HG03196 (cell line): ENCODE data around the gene SUMF2.
"Not testable (repeated sequence)": the region's sequence is repeated elsewhere in the genome, so short reads cannot be mapped to it uniquely, and the experiment has no call there.

Experiments
- ATAC-seq: cut with Tn5 transposase; IDR thresholded peaks from one replicate; pipeline ENCODE4 v1.9.1; 2021; ENCODE audit not compliant: unreplicated experiment

SUMF2 gene

GRCh38 chr7:56063882-56064625, at the start of gene SUMF2:
SUMF2 (plus strand) TSS chr7:56064286; CDS start chr7:56064312, 26 bp downstream.
- ATAC-seq, result peak; percentile 88

GRCh38 chr7:56017015-56017414, 47.1 kb upstream of the SUMF2 start:
- ATAC-seq, result not testable (repeated sequence)

GRCh38 chr7:56019501-56019900, 44.6 kb upstream of the SUMF2 start:
- ATAC-seq, result no peak

- no peak for ATAC-seq
Observed at GRCh38 chr7:56023500-56023899, 40.6 kb upstream of the SUMF2 start.

- ATAC-seq, result no peak
Observed at GRCh38 chr7:56026538-56026937, 37.5 kb upstream of the SUMF2 start.

- no peak for ATAC-seq
Observed at GRCh38 chr7:56028942-56029630, 35.0 kb upstream of the SUMF2 start.

- no peak for ATAC-seq
Observed at GRCh38 chr7:56030340-56030739, 33.7 kb upstream of the SUMF2 start.

- ATAC-seq, result not testable (repeated sequence)
Observed at GRCh38 chr7:56031556-56031955, 32.5 kb upstream of the SUMF2 start.

GRCh38 chr7:56032578-56032977, 31.5 kb upstream of the SUMF2 start:
- not testable (repeated sequence) for ATAC-seq

- peak; percentile 92 for ATAC-seq
Observed at GRCh38 chr7:56033671-56034432, 30.2 kb upstream of the SUMF2 start.

- ATAC-seq, result no peak
Observed at GRCh38 chr7:56040730-56041129, 23.4 kb upstream of the SUMF2 start.

GRCh38 chr7:56045758-56046157, 18.3 kb upstream of the SUMF2 start:
- ATAC-seq, result not testable (repeated sequence)

GRCh38 chr7:56046721-56047445, 17.2 kb upstream of the SUMF2 start:
- no peak for ATAC-seq

- not testable (repeated sequence) for ATAC-seq
Observed at GRCh38 chr7:56047446-56048116, 16.5 kb upstream of the SUMF2 start.

GRCh38 chr7:56048245-56048644, 15.8 kb upstream of the SUMF2 start:
- ATAC-seq, result no peak

GRCh38 chr7:56048763-56049162, 15.3 kb upstream of the SUMF2 start:
- not testable (repeated sequence) for ATAC-seq

GRCh38 chr7:56051053-56051338, 13.1 kb upstream of the SUMF2 start:
- ATAC-seq, result no peak

- peak; percentile 94 for ATAC-seq
Observed at GRCh38 chr7:56051339-56052191, 12.5 kb upstream of the SUMF2 start, which contains the start of the genes CCT6A and PSPH. CCT6A (plus strand) TSS chr7:56051765; CDS start chr7:56051849, 84 bp downstream. PSPH (minus strand) TSS chr7:56051444; CDS start chr7:56021212, 30,232 bp downstream.

GRCh38 chr7:56053379-56053778, 10.7 kb upstream of the SUMF2 start:
- no peak for ATAC-seq
